HepG2 (cell line): ENCODE measurements around the gene WIPF2. TPM values are rescaled to one million over a fixed set of nuclear protein-coding genes. Genes with fewer than 3 reads are reported as not detected.

ENCODE experiments used
- CREM ChIP-seq, 2 experiments: sonication (generic) in 1 of 2; formaldehyde crosslinking in 1 of 2; IDR thresholded peaks; 2 replicates each; pipeline versions ENCODE4 v1.4.0 to v1.6.1; 2016 to 2020; ENCODE audit warnings: antibody characterized with exemption in 1 of 2, mild to moderate bottlenecking in 1 of 2, missing genetic modification reagents in 1 of 2
- HHEX ChIP-seq: IDR thresholded peaks from 2 replicates; pipeline ENCODE4 v1.6.1; 2016; ENCODE audit warnings: control low read depth
- NCOA2 ChIP-seq: sonication (generic); formaldehyde crosslinking; IDR thresholded peaks from 2 replicates; pipeline ENCODE4 v1.8.0; 2022; ENCODE audit warnings: inconsistent platforms
- NR2F6 ChIP-seq, 2 experiments: IDR thresholded peaks; 2 replicates each; pipeline ENCODE4 v1.6.1; 2016; ENCODE audit warnings: antibody characterized with exemption in 1 of 2, mild to moderate bottlenecking in 1 of 2
- U2AF2 ChIP-seq: fragments of 200-400 bp; formaldehyde crosslinking; IDR thresholded peaks from 2 replicates; pipeline ENCODE4 v1.6.1; 2017; ENCODE audit warnings: low read depth, mild to moderate bottlenecking, low read length
- ZBTB44 ChIP-seq: sonication (generic); formaldehyde crosslinking; IDR thresholded peaks from 2 replicates; pipeline ENCODE4 v1.4.0; 2020; ENCODE audit warnings: missing genetic modification reagents
- ZFP90 ChIP-seq: sonication (generic); formaldehyde crosslinking; IDR thresholded peaks from 2 replicates; pipeline ENCODE4 v1.8.0; 2022; ENCODE audit warnings: missing genetic modification reagents, mild to moderate bottlenecking, inconsistent platforms, borderline replicate concordance
- ZNF10 ChIP-seq: sonication (generic); formaldehyde crosslinking; IDR thresholded peaks from 2 replicates; pipeline ENCODE4 v1.4.0; 2020; ENCODE audit warnings: mild to moderate bottlenecking, low read depth, missing genetic modification reagents, borderline replicate concordance
- ZNF879 ChIP-seq: sonication (generic); formaldehyde crosslinking; IDR thresholded peaks from 2 replicates; pipeline ENCODE4 v1.8.1; 2023; ENCODE audit warnings: missing genetic modification reagents
- polyA plus RNA-seq, 8 experiments: library from polyadenylated mRNA; depleted of rRNA in 3 of 8; stranded (reverse) in 7 of 8; unstranded in 1 of 8; fragments of >200 nt; fragmentation: Illumina TruSeq in 4 of 8; extraction: Trizol in 4 of 8; gene quantifications; 2 replicates each; pipeline versions ENCODE4 v1.2.1 to v1.2.3, GENCODE V29; 2011 to 2016; ENCODE audit warnings: low read depth in 4 of 8, missing spikeins in 1 of 8, mixed read lengths in 1 of 8; ENCODE audit not compliant: insufficient read depth in 1 of 8
- total RNA-seq, 5 experiments: library from RNA; depleted of rRNA; stranded (reverse); fragments of >200 nt; fragmentation: Illumina TruSeq; extraction: Trizol; gene quantifications; 2 replicates each; pipeline ENCODE4 v1.2.3, GENCODE V29; 2016; ENCODE audit warnings: low read depth in 1 of 5
- TF ChIP-seq, protein P1 (sequence below): sonication (generic); formaldehyde crosslinking; IDR thresholded peaks from 2 replicates; pipeline ENCODE4 v1.4.0; 2020; ENCODE audit warnings: missing genetic modification reagents
- TF ChIP-seq, protein P2 (sequence below): sonication (generic); formaldehyde crosslinking; IDR thresholded peaks from 2 replicates; pipeline ENCODE4 v1.4.0; 2020; ENCODE audit warnings: missing genetic modification reagents; ENCODE audit errors: not compliant biosample characterization
- TF ChIP-seq, protein P3 (sequence below): sonication (generic); formaldehyde crosslinking; IDR thresholded peaks from 2 replicates; pipeline ENCODE4 v1.9.0; 2021; ENCODE audit warnings: missing genetic modification reagents, borderline replicate concordance
- TF ChIP-seq, protein P4 (sequence below): sonication (generic); formaldehyde crosslinking; IDR thresholded peaks from 2 replicates; pipeline ENCODE4 v1.4.0; 2020; ENCODE audit warnings: missing genetic modification reagents
- TF ChIP-seq, protein P5 (sequence below): sonication (generic); formaldehyde crosslinking; IDR thresholded peaks from 2 replicates; pipeline ENCODE4 v1.8.1; 2023; ENCODE audit warnings: mild to moderate bottlenecking, missing genetic modification reagents

Gene WIPF2
- total and polyA plus RNA-seq, 2 of the 13 experiments (the other 11 are each of a cell fraction or from before 2014, with no cell fraction given), result 7.2 to 10.8 TPM

DNA sequence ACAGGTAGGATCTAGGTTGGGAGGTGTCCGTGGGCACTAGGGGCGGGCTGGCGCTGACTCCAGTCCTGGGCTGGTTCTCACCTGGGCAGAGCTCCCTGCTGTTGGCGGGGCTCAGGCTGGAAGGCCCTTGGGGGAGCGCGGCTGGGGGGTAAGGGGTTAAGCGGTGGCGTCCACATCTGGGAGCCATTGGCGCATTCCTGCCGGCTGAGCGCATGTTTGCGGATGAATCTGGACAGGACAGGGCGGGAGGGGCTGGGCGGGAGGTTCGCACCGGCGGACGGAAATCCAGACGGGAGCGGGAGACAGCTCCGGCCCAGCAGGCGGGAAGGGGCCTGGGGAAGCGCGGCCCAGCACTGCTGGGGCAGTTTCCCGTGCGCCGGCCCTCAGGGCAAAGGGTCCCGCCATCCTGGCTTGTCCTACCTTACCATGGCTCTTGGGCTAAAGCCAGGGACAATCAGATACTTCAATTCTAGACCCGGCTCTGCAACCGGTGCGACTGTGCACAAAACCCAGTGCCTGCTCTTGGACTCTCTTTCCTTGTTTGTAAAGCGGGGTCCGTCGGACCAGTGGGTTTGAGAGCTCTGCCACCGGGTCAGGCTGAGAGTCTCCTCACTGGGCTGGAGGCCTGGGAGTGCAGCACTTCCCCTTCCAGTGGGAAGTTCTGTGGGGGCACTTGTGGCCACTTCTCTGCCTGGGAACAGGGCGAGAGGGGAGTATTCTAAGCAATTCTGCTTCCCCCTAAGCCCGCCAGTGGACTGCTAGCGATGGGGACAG is 97.7 kb downstream of the WIPF2 start (continued):
- TF ChIP-seq, protein P1, sequence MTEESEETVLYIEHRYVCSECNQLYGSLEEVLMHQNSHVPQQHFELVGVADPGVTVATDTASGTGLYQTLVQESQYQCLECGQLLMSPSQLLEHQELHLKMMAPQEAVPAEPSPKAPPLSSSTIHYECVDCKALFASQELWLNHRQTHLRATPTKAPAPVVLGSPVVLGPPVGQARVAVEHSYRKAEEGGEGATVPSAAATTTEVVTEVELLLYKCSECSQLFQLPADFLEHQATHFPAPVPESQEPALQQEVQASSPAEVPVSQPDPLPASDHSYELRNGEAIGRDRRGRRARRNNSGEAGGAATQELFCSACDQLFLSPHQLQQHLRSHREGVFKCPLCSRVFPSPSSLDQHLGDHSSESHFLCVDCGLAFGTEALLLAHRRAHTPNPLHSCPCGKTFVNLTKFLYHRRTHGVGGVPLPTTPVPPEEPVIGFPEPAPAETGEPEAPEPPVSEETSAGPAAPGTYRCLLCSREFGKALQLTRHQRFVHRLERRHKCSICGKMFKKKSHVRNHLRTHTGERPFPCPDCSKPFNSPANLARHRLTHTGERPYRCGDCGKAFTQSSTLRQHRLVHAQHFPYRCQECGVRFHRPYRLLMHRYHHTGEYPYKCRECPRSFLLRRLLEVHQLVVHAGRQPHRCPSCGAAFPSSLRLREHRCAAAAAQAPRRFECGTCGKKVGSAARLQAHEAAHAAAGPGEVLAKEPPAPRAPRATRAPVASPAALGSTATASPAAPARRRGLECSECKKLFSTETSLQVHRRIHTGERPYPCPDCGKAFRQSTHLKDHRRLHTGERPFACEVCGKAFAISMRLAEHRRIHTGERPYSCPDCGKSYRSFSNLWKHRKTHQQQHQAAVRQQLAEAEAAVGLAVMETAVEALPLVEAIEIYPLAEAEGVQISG (CRISPR knock-in tag), result peak; percentile 32; the same call in 1 of the 2 replicates
- TF ChIP-seq, protein P2, sequence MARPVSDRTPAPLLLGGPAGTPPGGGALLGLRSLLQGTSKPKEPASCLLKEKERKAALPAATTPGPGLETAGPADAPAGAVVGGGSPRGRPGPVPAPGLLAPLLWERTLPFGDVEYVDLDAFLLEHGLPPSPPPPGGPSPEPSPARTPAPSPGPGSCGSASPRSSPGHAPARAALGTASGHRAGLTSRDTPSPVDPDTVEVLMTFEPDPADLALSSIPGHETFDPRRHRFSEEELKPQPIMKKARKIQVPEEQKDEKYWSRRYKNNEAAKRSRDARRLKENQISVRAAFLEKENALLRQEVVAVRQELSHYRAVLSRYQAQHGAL, result no peak
- no peak for TF ChIP-seq ZNF10
- TF ChIP-seq, protein P3, sequence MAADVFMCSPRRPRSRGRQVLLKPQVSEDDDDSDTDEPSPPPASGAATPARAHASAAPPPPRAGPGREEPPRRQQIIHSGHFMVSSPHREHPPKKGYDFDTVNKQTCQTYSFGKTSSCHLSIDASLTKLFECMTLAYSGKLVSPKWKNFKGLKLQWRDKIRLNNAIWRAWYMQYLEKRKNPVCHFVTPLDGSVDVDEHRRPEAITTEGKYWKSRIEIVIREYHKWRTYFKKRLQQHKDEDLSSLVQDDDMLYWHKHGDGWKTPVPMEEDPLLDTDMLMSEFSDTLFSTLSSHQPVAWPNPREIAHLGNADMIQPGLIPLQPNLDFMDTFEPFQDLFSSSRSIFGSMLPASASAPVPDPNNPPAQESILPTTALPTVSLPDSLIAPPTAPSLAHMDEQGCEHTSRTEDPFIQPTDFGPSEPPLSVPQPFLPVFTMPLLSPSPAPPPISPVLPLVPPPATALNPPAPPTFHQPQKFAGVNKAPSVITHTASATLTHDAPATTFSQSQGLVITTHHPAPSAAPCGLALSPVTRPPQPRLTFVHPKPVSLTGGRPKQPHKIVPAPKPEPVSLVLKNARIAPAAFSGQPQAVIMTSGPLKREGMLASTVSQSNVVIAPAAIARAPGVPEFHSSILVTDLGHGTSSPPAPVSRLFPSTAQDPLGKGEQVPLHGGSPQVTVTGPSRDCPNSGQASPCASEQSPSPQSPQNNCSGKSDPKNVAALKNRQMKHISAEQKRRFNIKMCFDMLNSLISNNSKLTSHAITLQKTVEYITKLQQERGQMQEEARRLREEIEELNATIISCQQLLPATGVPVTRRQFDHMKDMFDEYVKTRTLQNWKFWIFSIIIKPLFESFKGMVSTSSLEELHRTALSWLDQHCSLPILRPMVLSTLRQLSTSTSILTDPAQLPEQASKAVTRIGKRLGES (CRISPR knock-in tag), result no peak
- no peak for TF ChIP-seq HHEX
- TF ChIP-seq, protein P4, sequence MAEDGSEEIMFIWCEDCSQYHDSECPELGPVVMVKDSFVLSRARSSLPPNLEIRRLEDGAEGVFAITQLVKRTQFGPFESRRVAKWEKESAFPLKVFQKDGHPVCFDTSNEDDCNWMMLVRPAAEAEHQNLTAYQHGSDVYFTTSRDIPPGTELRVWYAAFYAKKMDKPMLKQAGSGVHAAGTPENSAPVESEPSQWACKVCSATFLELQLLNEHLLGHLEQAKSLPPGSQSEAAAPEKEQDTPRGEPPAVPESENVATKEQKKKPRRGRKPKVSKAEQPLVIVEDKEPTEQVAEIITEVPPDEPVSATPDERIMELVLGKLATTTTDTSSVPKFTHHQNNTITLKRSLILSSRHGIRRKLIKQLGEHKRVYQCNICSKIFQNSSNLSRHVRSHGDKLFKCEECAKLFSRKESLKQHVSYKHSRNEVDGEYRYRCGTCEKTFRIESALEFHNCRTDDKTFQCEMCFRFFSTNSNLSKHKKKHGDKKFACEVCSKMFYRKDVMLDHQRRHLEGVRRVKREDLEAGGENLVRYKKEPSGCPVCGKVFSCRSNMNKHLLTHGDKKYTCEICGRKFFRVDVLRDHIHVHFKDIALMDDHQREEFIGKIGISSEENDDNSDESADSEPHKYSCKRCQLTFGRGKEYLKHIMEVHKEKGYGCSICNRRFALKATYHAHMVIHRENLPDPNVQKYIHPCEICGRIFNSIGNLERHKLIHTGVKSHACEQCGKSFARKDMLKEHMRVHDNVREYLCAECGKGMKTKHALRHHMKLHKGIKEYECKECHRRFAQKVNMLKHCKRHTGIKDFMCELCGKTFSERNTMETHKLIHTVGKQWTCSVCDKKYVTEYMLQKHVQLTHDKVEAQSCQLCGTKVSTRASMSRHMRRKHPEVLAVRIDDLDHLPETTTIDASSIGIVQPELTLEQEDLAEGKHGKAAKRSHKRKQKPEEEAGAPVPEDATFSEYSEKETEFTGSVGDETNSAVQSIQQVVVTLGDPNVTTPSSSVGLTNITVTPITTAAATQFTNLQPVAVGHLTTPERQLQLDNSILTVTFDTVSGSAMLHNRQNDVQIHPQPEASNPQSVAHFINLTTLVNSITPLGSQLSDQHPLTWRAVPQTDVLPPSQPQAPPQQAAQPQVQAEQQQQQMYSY (CRISPR knock-in tag), result peak; percentile 95
- TF ChIP-seq ZBTB44, result no peak
- TF ChIP-seq NR2F6 (IDR thresholded peaks at IDR 0.05), result no peak
- TF ChIP-seq NR2F6 (CRISPR knock-in tag; IDR thresholded peaks at IDR 0.05), result peak; percentile 48; the same call in 1 of the 2 replicates
- no peak for TF ChIP-seq ZNF879 (CRISPR knock-in tag)
- TF ChIP-seq, protein P5, sequence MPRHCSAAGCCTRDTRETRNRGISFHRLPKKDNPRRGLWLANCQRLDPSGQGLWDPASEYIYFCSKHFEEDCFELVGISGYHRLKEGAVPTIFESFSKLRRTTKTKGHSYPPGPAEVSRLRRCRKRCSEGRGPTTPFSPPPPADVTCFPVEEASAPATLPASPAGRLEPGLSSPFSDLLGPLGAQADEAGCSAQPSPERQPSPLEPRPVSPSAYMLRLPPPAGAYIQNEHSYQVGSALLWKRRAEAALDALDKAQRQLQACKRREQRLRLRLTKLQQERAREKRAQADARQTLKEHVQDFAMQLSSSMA (CRISPR knock-in tag), result 0 out of 2 replicates have a peak, but pooled peaks have one; percentile 49
- no peak; the same call in 1 of the 2 replicates for TF ChIP-seq NCOA2 (CRISPR knock-in tag)
- no peak for TF ChIP-seq CREM (IDR thresholded peaks at IDR 0.05)
- no peak for TF ChIP-seq CREM (CRISPR knock-in tag; IDR thresholded peaks at IDR 0.05)
- no peak for TF ChIP-seq U2AF2
- TF ChIP-seq ZFP90 (CRISPR knock-in tag), result no peak
